ENCODE measurements around the gene CAMTA1.

The CAMTA1 gene

GRCh38 chr1:7717748-7718368 is 932.6 kb downstream of the CAMTA1 start:
- DNase-seq (ENCODE audit: low read depth), result peak; percentile 18
- H3K4me3 ChIP-seq (ENCODE audit: low read depth, low read length), result no peak overlapping the region
- TF ChIP-seq CTCF (IDR thresholded peaks at IDR 0.05; ENCODE audit: control insufficient read depth, extremely low read depth, insufficient read depth), result no peak

GRCh38 chr1:7719468-7720094 is 934.3 kb downstream of the CAMTA1 start:
- no peak for TF ChIP-seq CTCF (IDR thresholded peaks at IDR 0.05; ENCODE audit: control insufficient read depth, extremely low read depth, insufficient read depth)
- H3K4me3 ChIP-seq (ENCODE audit: low read depth, low read length), result no peak overlapping the region
- no peak for DNase-seq (ENCODE audit: low read depth)

- TF ChIP-seq CTCF (IDR thresholded peaks at IDR 0.05; ENCODE audit: control insufficient read depth, extremely low read depth, insufficient read depth), result no peak
- no peak overlapping the region for H3K4me3 ChIP-seq (ENCODE audit: low read depth, low read length)
- DNase-seq (ENCODE audit: low read depth), result no peak
Measured at GRCh38 chr1:7721940-7722669, 936.9 kb downstream of the CAMTA1 start.

- DNase-seq (ENCODE audit: low read depth), result no peak
- no peak overlapping the region for H3K4me3 ChIP-seq (ENCODE audit: low read depth, low read length)
- TF ChIP-seq CTCF (IDR thresholded peaks at IDR 0.05; ENCODE audit: control insufficient read depth, extremely low read depth, insufficient read depth), result no peak
Measured at GRCh38 chr1:7722670-7723012, 937.4 kb downstream of the CAMTA1 start.

GRCh38 chr1:7726623-7727022 is 941.4 kb downstream of the CAMTA1 start:
- H3K4me3 ChIP-seq (ENCODE audit: low read depth, low read length), result no peak overlapping the region
- DNase-seq (ENCODE audit: low read depth), result peak; percentile 21
- no peak for TF ChIP-seq CTCF (IDR thresholded peaks at IDR 0.05; ENCODE audit: control insufficient read depth, extremely low read depth, insufficient read depth)

- DNase-seq (ENCODE audit: low read depth), result no peak
- no peak for TF ChIP-seq CTCF (IDR thresholded peaks at IDR 0.05; ENCODE audit: control insufficient read depth, extremely low read depth, insufficient read depth)
- no peak overlapping the region for H3K4me3 ChIP-seq (ENCODE audit: low read depth, low read length)
Measured at GRCh38 chr1:7727809-7728471, 942.7 kb downstream of the CAMTA1 start.
